Measurements from ENCODE around the gene EIF4E3.

GRCh38 chr3:71728632-71729342 lies 3.6 kb upstream of the EIF4E3 start:
- TF ChIP-seq POLR2AphosphoS5 (IDR thresholded peaks at IDR 0.05) (no peak), CTCF (IDR thresholded peaks at IDR 0.05; ENCODE audit: poor library complexity, severe bottlenecking) (no peak), RAD21 (conservative IDR thresholded peaks at IDR 0.05) (no peak), TAF1 (IDR thresholded peaks at IDR 0.05; ENCODE audit: low read depth) (no peak), EP300 (conservative IDR thresholded peaks at IDR 0.05; ENCODE audit: poor library complexity, severe bottlenecking) (peak; percentile 37), EZH2 (IDR thresholded peaks at IDR 0.05; ENCODE audit: borderline replicate concordance, insufficient read depth, low read length, poor library complexity, severe bottlenecking) (no peak), SMC3 (conservative IDR thresholded peaks at IDR 0.05; ENCODE audit: poor library complexity) (no peak)

All from neural cell (in vitro differentiated cells).